Measurements from ENCODE around the gene CEACAM7. TPM values are rescaled to one million over a fixed set of nuclear protein-coding genes. Genes with fewer than 3 reads are reported as not detected.
A peak's percentile ranks its signal among the peaks of the same experiment; 100 is the strongest.
"Not testable (repeated sequence)": the region's sequence is repeated elsewhere in the genome, so short reads cannot be mapped to it uniquely, and the experiment has no call there.

The CEACAM7 gene
- total RNA-seq, 2 experiments from 2014 or later = not detected

- Mint-ChIP-seq H3K9me3 (ENCODE audit: low read depth) (peaks cover 6% of the 10 kb centered on the region), H3K4me1 (no peaks in the 10 kb centered on the region), H3K36me3 (no peaks in the 10 kb centered on the region), H3K27ac (no peak overlapping the region), H3K27me3 (peaks cover 59% of the 10 kb centered on the region), H3K4me3 (no peak overlapping the region)
- CTCF ChIA-PET = no interaction called here
- DNase-seq = no peak
- no peak for ATAC-seq
Observed at GRCh38 chr19:41670755-41671154, 17.3 kb downstream of the CEACAM7 start.

- Mint-ChIP-seq H3K36me3 (peaks cover 2% of the 10 kb centered on the region), H3K27ac (no peak overlapping the region), H3K4me1 (no peaks in the 10 kb centered on the region), H3K9me3 (ENCODE audit: low read depth) (peaks cover 16% of the 10 kb centered on the region), H3K27me3 (peaks cover 48% of the 10 kb centered on the region), H3K4me3 (no peak overlapping the region)
- CTCF ChIA-PET = interaction anchor here (1.2 kb wide), 2 partner anchors 24 to 83 kb away, joined by 3 to 4 read pairs; no protein-coding TSS in a partner anchor
- DNase-seq (no peak), ATAC-seq (no peak)
Observed at GRCh38 chr19:41668315-41668714, 19.8 kb downstream of the CEACAM7 start.

GRCh38 chr19:41666075-41666474, 22.0 kb downstream of the CEACAM7 start:
- Mint-ChIP-seq H3K27ac (no peak overlapping the region), H3K27me3 (peaks cover 41% of the 10 kb centered on the region), H3K4me1 (no peaks in the 10 kb centered on the region), H3K36me3 (peaks cover 2% of the 10 kb centered on the region), H3K4me3 (no peak overlapping the region), H3K9me3 (ENCODE audit: low read depth) (peaks cover 16% of the 10 kb centered on the region)
- DNase-seq (no peak), ATAC-seq (no peak)
- CTCF ChIA-PET = interaction anchor here (1.3 kb wide), 1 partner anchor 24 kb away, joined by 3 read pairs; no protein-coding TSS in a partner anchor

GRCh38 chr19:41657157-41657556, 30.9 kb downstream of the CEACAM7 start:
- H3K36me3 Mint-ChIP-seq = no peaks in the 10 kb centered on the region
- peaks cover 4% of the 10 kb centered on the region for H3K4me1 Mint-ChIP-seq
- H3K27me3 Mint-ChIP-seq = peaks cover 79% of the 10 kb centered on the region
- CTCF ChIA-PET = interaction anchor here (1.2 to 2.9 kb wide), 2 partner anchors 10 to 16 kb away, joined by 4 to 11 read pairs; no protein-coding TSS in a partner anchor
- DNase-seq (no peak), ATAC-seq (no peak)
- no peaks in the 10 kb centered on the region for H3K9me3 Mint-ChIP-seq (ENCODE audit: low read depth)
- H3K4me3 Mint-ChIP-seq = no peak overlapping the region
- no peak overlapping the region for H3K27ac Mint-ChIP-seq

- not testable (repeated sequence) for H3K9me3 Mint-ChIP-seq (ENCODE audit: low read depth); H3K36me3 Mint-ChIP-seq; DNase-seq; H3K4me3 Mint-ChIP-seq; ATAC-seq; H3K4me1 Mint-ChIP-seq; H3K27ac Mint-ChIP-seq
- CTCF ChIA-PET = interaction anchor here (1.2 to 2.9 kb wide), 2 partner anchors 10 to 15 kb away, joined by 4 to 11 read pairs; no protein-coding TSS in a partner anchor
- peaks cover 77% of the 10 kb centered on the region for H3K27me3 Mint-ChIP-seq
Observed at GRCh38 chr19:41656756-41657155, 31.3 kb downstream of the CEACAM7 start.

- H3K4me1 Mint-ChIP-seq = peaks cover 4% of the 10 kb centered on the region
- no peak overlapping the region for H3K4me3 Mint-ChIP-seq
- CTCF ChIA-PET = interaction anchor here (0.8 to 5.3 kb wide), 4 partner anchors 10 to 101 kb away, joined by 3 to 32 read pairs (median 6); no protein-coding TSS in a partner anchor
- H3K9me3 Mint-ChIP-seq (ENCODE audit: low read depth) = no peaks in the 10 kb centered on the region
- no peak for DNase-seq
- H3K27me3 Mint-ChIP-seq = peaks cover 59% of the 10 kb centered on the region
- no peak for ATAC-seq
- H3K27ac Mint-ChIP-seq = no peak overlapping the region
- H3K36me3 Mint-ChIP-seq = no peaks in the 10 kb centered on the region
Observed at GRCh38 chr19:41652250-41652649, 35.8 kb downstream of the CEACAM7 start.

GRCh38 chr19:41649827-41650226, 38.2 kb downstream of the CEACAM7 start:
- Mint-ChIP-seq H3K36me3 (no peaks in the 10 kb centered on the region), H3K9me3 (ENCODE audit: low read depth) (no peaks in the 10 kb centered on the region), H3K4me3 (no peak overlapping the region), H3K27me3 (peaks cover 44% of the 10 kb centered on the region), H3K4me1 (no peaks in the 10 kb centered on the region), H3K27ac (no peak overlapping the region)
- DNase-seq (no peak), ATAC-seq (no peak)
- CTCF ChIA-PET = interaction anchor here (5.3 kb wide), 1 partner anchor 8 kb away, joined by 32 read pairs; no protein-coding TSS in a partner anchor

- no peak for DNase-seq
Observed at GRCh38 chr19:41646589-41647204, 41.4 kb downstream of the CEACAM7 start.

GRCh38 chr19:41641879-41642485, 46.1 kb downstream of the CEACAM7 start:
- no peak overlapping the region for H3K27ac Mint-ChIP-seq
- CTCF ChIA-PET = interaction anchor here (0.8 to 4.3 kb wide), 27 partner anchors 9 to 202 kb away, joined by 3 to 50 read pairs (median 4); partner anchors contain the start of genes CEACAM7 and DMAC2
- DNase-seq = peak; percentile 74

More at GRCh38 chr19:41646589-41647204, 41.4 kb downstream of the CEACAM7 start:
- no peak for ATAC-seq
- CTCF ChIA-PET = interaction anchor here (0.8 to 2.4 kb wide), 13 partner anchors 10 to 106 kb away, joined by 3 to 14 read pairs (median 4); partner anchors contain the start of gene CEACAM7
- no peaks in the 10 kb centered on the region for H3K4me1 Mint-ChIP-seq
- H3K27ac Mint-ChIP-seq = no peak overlapping the region
- H3K9me3 Mint-ChIP-seq (ENCODE audit: low read depth) = no peaks in the 10 kb centered on the region
- no peak overlapping the region for H3K4me3 Mint-ChIP-seq
- H3K27me3 Mint-ChIP-seq = peaks cover 38% of the 10 kb centered on the region
- no peaks in the 10 kb centered on the region for H3K36me3 Mint-ChIP-seq

GRCh38 chr19:41638641-41639081, 49.4 kb downstream of the CEACAM7 start:
- no peaks in the 10 kb centered on the region for H3K9me3 Mint-ChIP-seq (ENCODE audit: low read depth)
- no peak for ATAC-seq
- H3K4me1 Mint-ChIP-seq = no peaks in the 10 kb centered on the region
- no peaks in the 10 kb centered on the region for H3K36me3 Mint-ChIP-seq
- H3K27me3 Mint-ChIP-seq = peaks cover 43% of the 10 kb centered on the region
- CTCF ChIA-PET = interaction anchor here (1.2 kb wide), 1 partner anchor 16 kb away, joined by 3 read pairs; no protein-coding TSS in a partner anchor
- no peak for DNase-seq
- no peak overlapping the region for H3K27ac Mint-ChIP-seq
- H3K4me3 Mint-ChIP-seq = no peak overlapping the region

More at GRCh38 chr19:41641879-41642485, 46.1 kb downstream of the CEACAM7 start:
- Mint-ChIP-seq H3K27me3 (peaks cover 22% of the 10 kb centered on the region), H3K4me1 (no peaks in the 10 kb centered on the region), H3K4me3 (no peak overlapping the region), H3K36me3 (no peaks in the 10 kb centered on the region), H3K9me3 (ENCODE audit: low read depth) (no peaks in the 10 kb centered on the region)
- ATAC-seq = peak; percentile 73

- ATAC-seq = no peak
- Mint-ChIP-seq H3K4me1 (no peaks in the 10 kb centered on the region), H3K27ac (no peak overlapping the region), H3K4me3 (no peak overlapping the region), H3K9me3 (ENCODE audit: low read depth) (no peaks in the 10 kb centered on the region), H3K27me3 (peaks cover 42% of the 10 kb centered on the region), H3K36me3 (no peaks in the 10 kb centered on the region)
- DNase-seq = peak; percentile 31
- CTCF ChIA-PET = interaction anchor here (1.1 kb wide), 1 partner anchor 9 kb away, joined by 3 read pairs; no protein-coding TSS in a partner anchor
Observed at GRCh38 chr19:41637484-41637883, 50.6 kb downstream of the CEACAM7 start.

- no peak for DNase-seq
- Mint-ChIP-seq H3K36me3 (peaks cover 1% of the 10 kb centered on the region), H3K27ac (no peak overlapping the region), H3K4me3 (no peak overlapping the region), H3K27me3 (peaks cover 39% of the 10 kb centered on the region), H3K4me1 (no peaks in the 10 kb centered on the region), H3K9me3 (ENCODE audit: low read depth) (peaks cover 7% of the 10 kb centered on the region)
- CTCF ChIA-PET = interaction anchor here (1.0 kb wide), 1 partner anchor 79 kb away, joined by 3 read pairs; no protein-coding TSS in a partner anchor
- ATAC-seq = no peak
Observed at GRCh38 chr19:41627966-41628675, 59.9 kb downstream of the CEACAM7 start.

GRCh38 chr19:41626877-41627276, 61.2 kb downstream of the CEACAM7 start, which contains the start of gene CEACAM4:
Gene CEACAM4 (minus strand): TSS chr19:41627074. CDS start chr19:41626963, 111 bp downstream.
- H3K9me3 Mint-ChIP-seq (ENCODE audit: low read depth) = peaks cover 7% of the 10 kb centered on the region
- no peak for ATAC-seq
- DNase-seq = no peak
- peaks cover 37% of the 10 kb centered on the region for H3K27me3 Mint-ChIP-seq
- no peak within 1 kb of the TSS for H3K4me3 Mint-ChIP-seq
- CTCF ChIA-PET = no interaction called here
- H3K4me1 Mint-ChIP-seq = no peaks in the 10 kb centered on the region
- H3K36me3 Mint-ChIP-seq = peaks cover 1% of the 10 kb centered on the region
- no peak within 1 kb of the TSS for H3K27ac Mint-ChIP-seq
